Peyer's patch (tissue), 4 donors: ENCODE data around the gene TMEM200B. TPM values are rescaled to one million over a fixed set of nuclear protein-coding genes. Genes with fewer than 3 reads are reported as not detected.
"Not testable (repeated sequence)": the region's sequence is repeated elsewhere in the genome, so short reads cannot be mapped to it uniquely, and the experiment has no call there.

ENCODE experiments used
- DNase-seq, 3 donors: peaks; one replicate each; pipeline ENCODE4 v3.0.0-alpha.2; 2017 to 2019
- H3K27ac ChIP-seq, 4 donors: fragments of 200-600 bp; sonication (generic); one replicate each; pipeline ENCODE4 v1.5.1; 2016 to 2019
- H3K27me3 ChIP-seq, 2 donors: fragments of 200-600 bp; sonication (generic); one replicate each; pipeline ENCODE4 v1.5.1; 2019
- H3K36me3 ChIP-seq, 3 donors: fragments of 200-600 bp; sonication (generic); one replicate each; pipeline ENCODE4 v1.5.1; 2016 to 2019
- H3K4me1 ChIP-seq, 4 donors: fragments of 200-600 bp; sonication (generic); one replicate each; pipeline ENCODE4 v1.5.1; 2016 to 2019
- H3K4me3 ChIP-seq, 4 donors: fragments of 200-600 bp; sonication (generic); 1 replicate in 3 of 4; 2 replicates in 1 of 4; pipeline ENCODE4 v1.5.1; 2016 to 2019; ENCODE audit warnings: mild to moderate bottlenecking in 1 of 4
- H3K9me3 ChIP-seq, 4 donors: fragments of 200-600 bp; sonication (generic); one replicate each; pipeline ENCODE4 v1.5.1; 2016 to 2019; ENCODE audit warnings: mild to moderate bottlenecking in 1 of 4
- POLR2A ChIP-seq, 2 donors: fragments of 450-650 bp; IDR thresholded peaks; one replicate each; pipeline ENCODE4 v1.5.1; 2017; ENCODE audit warnings: antibody characterized with exemption in 2 of 2, mild to moderate bottlenecking in 2 of 2, moderate library complexity in 2 of 2
- total RNA-seq, 4 donors: library from RNA; depleted of rRNA; stranded (reverse); fragments of >200 nt; gene quantifications; one replicate each; pipeline ENCODE4 v1.1.0, GENCODE V29; 2016
- TF ChIP-seq, protein P1 (sequence below), 6 experiments: fragments of 450-650 bp in 4 of 6; fragments of 200-600 bp in 2 of 6; sonication (generic) in 1 of 6; IDR thresholded peaks; one replicate each; pipeline ENCODE4 v1.5.1; 2017 to 2019; ENCODE audit warnings: antibody characterized with exemption in 6 of 6, mild to moderate bottlenecking in 3 of 6, moderate library complexity in 1 of 6

The TMEM200B gene
- total RNA-seq, 4 donors from 2014 or later = 2.0 to 2.8 (median 2.3) TPM

DNA sequence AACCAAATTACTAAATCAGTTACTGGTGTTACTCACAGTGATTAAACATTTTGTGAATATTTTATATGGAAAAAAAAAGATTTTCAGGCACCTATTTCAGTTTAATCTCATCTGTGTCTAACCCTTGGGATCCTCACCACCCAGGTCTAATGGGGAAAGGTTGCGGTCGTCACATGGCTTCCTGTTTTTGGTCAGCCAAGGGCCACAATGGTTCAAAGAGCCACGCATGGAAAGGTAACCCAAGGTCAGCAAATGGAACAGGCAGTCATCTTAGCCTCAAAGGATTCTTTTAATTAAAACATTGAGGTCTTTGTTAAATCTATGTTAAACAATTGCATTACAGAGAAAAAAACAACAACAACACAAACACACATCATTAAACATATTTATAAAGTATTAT lies 36.1 kb upstream of the TMEM200B start:
- no peaks in the 10 kb centered on the region for H3K9me3 ChIP-seq
- no peak overlapping the region for H3K27ac ChIP-seq
- no peaks in the 10 kb centered on the region for H3K27me3 ChIP-seq
- no peak overlapping the region for H3K4me3 ChIP-seq
- H3K4me1 ChIP-seq = peaks cover 0 to 29% (median 0%) of the 10 kb centered on the region in 4 donors
- no peak for DNase-seq
- peaks cover 0 to 74% (median 0%) of the 10 kb centered on the region in 3 donors for H3K36me3 ChIP-seq
- TF ChIP-seq POLR2A (IDR thresholded peaks at IDR 0.05) = no peak
- TF ChIP-seq, protein P1, sequence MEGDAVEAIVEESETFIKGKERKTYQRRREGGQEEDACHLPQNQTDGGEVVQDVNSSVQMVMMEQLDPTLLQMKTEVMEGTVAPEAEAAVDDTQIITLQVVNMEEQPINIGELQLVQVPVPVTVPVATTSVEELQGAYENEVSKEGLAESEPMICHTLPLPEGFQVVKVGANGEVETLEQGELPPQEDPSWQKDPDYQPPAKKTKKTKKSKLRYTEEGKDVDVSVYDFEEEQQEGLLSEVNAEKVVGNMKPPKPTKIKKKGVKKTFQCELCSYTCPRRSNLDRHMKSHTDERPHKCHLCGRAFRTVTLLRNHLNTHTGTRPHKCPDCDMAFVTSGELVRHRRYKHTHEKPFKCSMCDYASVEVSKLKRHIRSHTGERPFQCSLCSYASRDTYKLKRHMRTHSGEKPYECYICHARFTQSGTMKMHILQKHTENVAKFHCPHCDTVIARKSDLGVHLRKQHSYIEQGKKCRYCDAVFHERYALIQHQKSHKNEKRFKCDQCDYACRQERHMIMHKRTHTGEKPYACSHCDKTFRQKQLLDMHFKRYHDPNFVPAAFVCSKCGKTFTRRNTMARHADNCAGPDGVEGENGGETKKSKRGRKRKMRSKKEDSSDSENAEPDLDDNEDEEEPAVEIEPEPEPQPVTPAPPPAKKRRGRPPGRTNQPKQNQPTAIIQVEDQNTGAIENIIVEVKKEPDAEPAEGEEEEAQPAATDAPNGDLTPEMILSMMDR (IDR thresholded peaks at IDR 0.05) = no peak

DNA sequence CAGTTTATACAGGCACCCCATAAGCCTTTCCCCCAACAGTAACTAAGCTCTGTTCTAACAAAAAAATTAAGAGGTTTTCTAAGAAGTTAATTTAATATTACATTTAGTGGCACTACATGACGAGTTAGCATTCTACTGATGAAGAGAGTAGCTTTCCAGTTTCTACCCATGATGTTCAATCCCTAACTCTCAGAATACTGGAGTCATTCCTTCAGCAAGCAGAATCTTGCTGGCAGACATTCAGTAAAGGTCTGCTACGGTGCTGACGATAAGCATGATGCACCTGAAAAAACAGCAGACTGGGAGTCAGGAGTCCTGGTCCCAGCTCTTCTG lies 33.5 kb upstream of the TMEM200B start:
- H3K4me1 ChIP-seq = peaks cover 0 to 16% (median 0%) of the 10 kb centered on the region in 4 donors
- DNase-seq = no peak
- H3K4me3 ChIP-seq = no peak overlapping the region
- no peaks in the 10 kb centered on the region for H3K27me3 ChIP-seq
- H3K9me3 ChIP-seq = no peaks in the 10 kb centered on the region
- no peak for TF ChIP-seq POLR2A (IDR thresholded peaks at IDR 0.05)
- TF ChIP-seq, protein P1 (IDR thresholded peaks at IDR 0.05) = no peak
- peaks cover 0 to 80% (median 0%) of the 10 kb centered on the region in 3 donors for H3K36me3 ChIP-seq
- no peak overlapping the region for H3K27ac ChIP-seq

DNA sequence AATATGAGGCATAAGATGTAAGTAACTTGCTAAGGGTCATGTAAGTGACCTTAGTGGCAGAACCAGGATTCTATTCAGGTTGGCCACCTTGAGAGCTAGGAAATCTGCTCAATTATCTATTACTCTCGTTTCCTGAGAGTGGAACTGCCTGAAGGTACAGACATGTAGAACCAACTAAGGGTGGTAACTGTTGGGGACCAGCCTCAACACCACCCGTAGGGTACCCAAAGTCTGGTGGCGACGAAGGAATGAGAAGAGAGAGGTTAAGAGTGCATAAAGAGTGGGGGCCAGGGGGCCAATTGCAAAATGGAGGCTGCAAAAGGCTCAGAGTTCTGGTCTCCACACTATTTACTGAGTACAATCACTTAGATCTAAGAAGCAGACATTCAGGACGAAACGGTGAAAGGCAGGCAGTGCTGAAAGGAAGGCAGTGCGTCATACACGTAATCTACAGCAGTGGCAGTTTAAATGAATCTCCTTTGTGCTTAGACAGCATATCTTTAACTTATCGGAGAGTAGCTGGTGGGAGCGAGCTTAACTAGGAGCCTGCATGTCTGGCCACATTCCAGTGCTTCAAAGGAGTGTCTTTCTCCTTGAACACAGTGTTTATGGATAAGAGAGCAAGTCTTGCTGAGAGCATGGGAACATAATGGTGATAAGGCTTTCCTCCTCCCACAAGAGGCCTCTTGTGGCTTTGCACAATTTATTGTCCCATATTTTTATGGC lies 33.0 kb upstream of the TMEM200B start:
- Histone ChIP-seq H3K36me3 (peaks cover 0 to 86% (median 0%) of the 10 kb centered on the region in 3 donors), H3K4me3 (no peak overlapping the region), H3K9me3 (no peaks in the 10 kb centered on the region), H3K27me3 (no peaks in the 10 kb centered on the region), H3K27ac (peak overlapping the region in 1 of 4 donors; percentile 34), H3K4me1 (peaks cover 0 to 11% (median 0%) of the 10 kb centered on the region in 4 donors)
- TF ChIP-seq, protein P1 (IDR thresholded peaks at IDR 0.05) = no peak
- no peak for TF ChIP-seq POLR2A (IDR thresholded peaks at IDR 0.05)
- DNase-seq = no peak

DNA sequence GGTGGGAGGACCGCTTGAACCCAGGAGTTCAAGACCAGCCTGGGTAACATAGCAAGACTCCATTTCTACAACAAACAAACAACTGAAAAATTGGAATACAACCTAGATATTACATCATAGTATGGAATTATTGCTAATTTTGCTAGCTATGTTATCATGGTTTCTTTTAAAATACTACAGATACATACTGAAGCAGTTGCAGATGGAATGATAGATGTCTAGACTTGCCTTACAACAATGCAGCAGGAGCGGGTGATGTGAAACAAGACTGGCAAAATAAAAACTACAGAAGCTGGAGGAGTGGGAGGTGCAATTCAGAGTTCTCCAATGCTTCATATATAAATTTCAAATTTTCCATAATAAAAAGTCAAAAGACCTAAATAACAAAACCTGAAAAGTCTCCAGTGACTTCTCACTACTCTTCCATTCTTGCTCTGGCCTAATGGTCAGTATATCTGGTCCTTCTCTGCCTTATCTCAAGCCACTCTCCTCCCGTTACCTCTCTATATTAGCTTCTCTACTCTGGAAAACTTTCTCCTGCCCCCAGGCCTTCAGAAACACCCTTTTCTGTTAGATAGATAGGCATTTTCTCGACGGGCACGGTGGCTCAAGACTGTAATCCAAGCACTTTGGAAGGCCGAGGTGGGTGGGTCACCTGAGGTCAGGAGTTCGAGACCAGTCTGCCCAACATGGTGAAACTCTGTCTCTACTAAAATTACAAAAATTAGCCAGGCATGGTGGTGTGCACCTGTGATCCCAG lies 28.5 kb upstream of the TMEM200B start:
- no peak for DNase-seq
- H3K4me1 ChIP-seq = peaks cover 0 to 7% (median 0%) of the 10 kb centered on the region in 4 donors
- peaks cover 0 to 97% (median 0%) of the 10 kb centered on the region in 3 donors for H3K36me3 ChIP-seq
- H3K27ac ChIP-seq = no peak overlapping the region
- no peak overlapping the region for H3K4me3 ChIP-seq
- TF ChIP-seq, protein P1 (IDR thresholded peaks at IDR 0.05) = no peak
- no peak for TF ChIP-seq POLR2A (IDR thresholded peaks at IDR 0.05)
- H3K27me3 ChIP-seq = no peaks in the 10 kb centered on the region
- H3K9me3 ChIP-seq = no peaks in the 10 kb centered on the region

DNA sequence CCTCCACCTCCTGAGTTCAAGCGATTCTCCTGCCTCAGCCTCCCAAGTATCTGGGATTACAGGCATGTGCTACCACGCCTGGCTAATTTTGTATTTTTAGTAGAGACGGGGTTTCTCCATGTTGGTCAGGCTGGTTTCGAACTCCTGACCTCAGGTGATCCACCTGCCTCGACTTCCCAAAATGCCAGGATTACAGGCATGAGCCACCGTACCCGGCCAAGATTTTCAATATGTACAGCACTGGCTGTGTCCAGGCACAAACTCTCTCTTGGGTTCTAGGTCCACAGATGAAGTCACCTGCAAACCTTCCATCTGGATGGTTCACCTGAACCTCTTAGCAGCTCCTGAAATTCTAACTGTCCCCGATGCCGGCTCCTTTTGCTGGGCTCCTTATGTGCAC lies 26.6 kb upstream of the TMEM200B start:
- not testable (repeated sequence) for H3K27ac ChIP-seq, H3K27me3 ChIP-seq, H3K4me3 ChIP-seq, DNase-seq, H3K9me3 ChIP-seq
- Histone ChIP-seq H3K36me3 (peaks cover 0 to 95% (median 0%) of the 10 kb centered on the region in 3 donors), H3K4me1 (peaks cover 0 to 10% (median 0%) of the 10 kb centered on the region in 4 donors)
